AML-193 (cell line): ENCODE results near the gene SCFD2.
"Not testable (repeated sequence)": the region's sequence is repeated elsewhere in the genome, so short reads cannot be mapped to it uniquely, and the experiment has no call there.

ENCODE experiments used
- DNase-seq, 2 experiments: peaks; one replicate each; lab custom pipeline; 2025; lab: John Stamatoyannopoulos, UW

Gene SCFD2

GRCh38 chr4:53012738-53013137 lies 353.1 kb downstream of the SCFD2 start:
- no peak for DNase-seq

DNA sequence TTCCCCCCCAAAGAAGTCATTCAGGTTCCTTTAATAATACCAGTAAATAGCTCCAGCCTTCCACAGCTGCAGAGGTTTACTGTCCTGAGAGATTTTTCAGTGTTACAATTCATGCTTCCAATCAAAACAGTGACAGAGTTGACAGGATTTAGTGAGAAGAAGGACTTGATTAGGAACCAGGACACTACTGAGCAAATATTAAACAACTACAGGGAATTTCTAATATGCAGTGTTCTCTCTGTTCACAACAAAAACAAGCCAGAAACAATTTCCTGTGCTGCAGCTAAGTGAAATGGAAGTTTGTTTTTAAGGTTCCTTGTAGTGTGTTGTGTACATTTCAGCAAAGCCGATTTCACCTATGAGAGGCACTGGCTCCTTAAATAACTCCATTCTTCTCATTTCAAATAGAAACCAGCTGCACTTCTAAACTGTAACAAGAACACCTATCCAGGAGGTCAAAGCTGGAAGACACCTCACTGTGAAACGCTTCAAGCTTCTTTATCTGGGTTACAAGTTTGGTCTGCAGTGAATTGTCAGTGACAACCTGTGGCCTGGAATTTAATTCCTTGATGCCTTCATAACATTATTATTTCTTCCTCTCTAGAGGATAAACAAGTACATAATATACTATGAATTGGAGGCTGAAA lies 354.5 kb downstream of the SCFD2 start:
- no peak for DNase-seq

GRCh38 chr4:53010318-53010717 lies 355.5 kb downstream of the SCFD2 start:
- no peak for DNase-seq

GRCh38 chr4:53009824-53010223 lies 356.0 kb downstream of the SCFD2 start:
- DNase-seq, result no peak

DNA sequence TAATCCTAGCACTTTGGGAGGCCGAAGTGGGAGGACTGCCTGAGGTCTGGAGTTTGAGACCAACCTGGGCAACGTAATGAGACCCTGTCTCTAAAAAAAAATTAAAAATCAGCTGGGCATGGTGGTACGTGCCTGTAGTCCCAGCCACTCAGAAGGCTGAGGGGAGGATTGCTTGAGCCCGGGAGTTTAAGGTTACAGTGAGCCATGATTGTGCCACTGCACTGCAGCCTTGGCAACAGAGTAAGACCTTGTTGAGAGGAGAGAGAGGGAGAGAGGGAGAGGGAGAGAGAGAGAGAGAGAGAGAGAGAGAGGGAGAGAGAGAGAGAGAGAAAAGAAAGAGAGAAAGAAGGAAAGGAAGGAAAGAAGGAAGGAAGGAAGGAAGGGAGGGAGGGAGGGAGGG lies 358.8 kb downstream of the SCFD2 start:
- no peak for DNase-seq

DNA sequence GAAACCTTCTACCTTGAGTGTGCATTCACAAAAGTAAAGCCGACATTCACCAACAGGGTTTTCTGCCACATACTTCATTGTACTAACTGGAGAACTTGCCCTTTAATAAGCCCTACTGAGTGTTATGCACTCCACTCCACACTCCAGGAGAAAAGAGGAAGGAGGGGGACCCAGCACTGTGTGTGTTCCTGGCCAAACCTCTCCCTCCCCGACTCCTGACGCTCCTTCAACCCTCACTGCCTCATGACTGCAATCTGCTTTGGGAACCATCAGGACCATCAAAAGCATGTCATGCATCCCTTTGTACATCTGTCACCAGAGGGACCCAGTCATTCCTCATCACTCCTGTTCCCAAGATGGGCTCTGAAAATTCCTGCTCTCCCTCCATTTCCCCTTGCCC lies 360.1 kb downstream of the SCFD2 start:
- no peak for DNase-seq

DNA sequence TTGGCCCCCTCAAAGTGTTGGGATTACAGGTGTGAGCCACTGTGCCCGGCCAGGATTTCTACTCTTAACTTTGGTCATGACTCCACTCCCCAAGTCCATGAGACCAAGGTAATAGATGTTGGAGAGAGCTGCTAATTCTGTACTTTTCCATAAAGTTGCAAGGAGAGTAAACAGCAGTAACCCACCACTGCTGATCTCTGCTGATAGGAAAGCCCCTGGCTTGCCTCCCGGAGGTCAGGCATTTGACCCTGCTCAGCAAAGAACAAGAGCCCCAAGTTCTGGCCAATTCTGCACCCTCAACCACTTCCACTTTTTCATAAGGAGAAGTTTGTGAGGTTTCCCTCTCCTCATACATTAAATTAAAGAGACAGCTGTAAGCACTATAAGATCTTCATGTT lies 360.7 kb downstream of the SCFD2 start:
- no peak for DNase-seq

GRCh38 chr4:53004497-53005148 lies 361.2 kb downstream of the SCFD2 start:
- no peak for DNase-seq

DNA sequence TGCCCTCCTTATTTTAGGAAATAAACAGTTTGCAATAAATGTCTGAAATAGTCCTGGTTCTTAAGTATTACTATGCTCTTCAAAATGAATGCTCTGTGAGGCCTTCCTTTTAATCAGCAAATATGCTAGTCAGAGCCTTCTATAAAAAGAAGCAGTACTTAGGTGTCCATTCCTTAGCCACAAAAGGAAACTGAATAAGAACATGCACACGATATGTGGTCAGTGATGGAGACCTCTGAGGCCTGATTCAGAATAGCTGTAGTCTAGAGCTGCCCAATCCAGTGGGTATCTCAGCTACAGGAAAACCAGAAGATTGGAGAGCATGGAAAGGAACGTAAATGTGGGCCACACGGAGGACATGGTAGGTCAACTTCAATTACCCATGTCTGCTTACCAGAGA lies 361.9 kb downstream of the SCFD2 start:
- no peak for DNase-seq

GRCh38 chr4:53000560-53000959 lies 365.3 kb downstream of the SCFD2 start:
- no peak for DNase-seq

GRCh38 chr4:52999626-53000025 lies 366.2 kb downstream of the SCFD2 start:
- no peak for DNase-seq

DNA sequence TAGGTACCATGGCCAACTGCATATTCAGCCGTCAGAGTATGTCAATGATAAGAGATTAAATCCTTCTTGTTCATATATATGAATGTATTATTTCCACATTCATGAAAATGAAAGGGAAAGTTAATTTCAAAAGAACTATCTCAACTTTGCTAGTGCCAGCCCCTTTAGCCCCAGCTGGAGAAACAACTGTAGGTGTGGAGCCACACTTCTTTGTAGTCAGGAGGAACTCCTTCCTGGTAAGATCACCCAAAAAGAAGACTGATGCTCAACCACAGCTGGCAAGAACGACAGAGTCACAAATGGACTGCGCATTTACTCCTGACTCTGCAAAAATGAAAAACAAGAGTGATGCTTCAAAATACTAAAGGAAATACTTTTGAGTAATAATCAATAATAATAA lies 367.4 kb downstream of the SCFD2 start:
- no peak for DNase-seq

DNA sequence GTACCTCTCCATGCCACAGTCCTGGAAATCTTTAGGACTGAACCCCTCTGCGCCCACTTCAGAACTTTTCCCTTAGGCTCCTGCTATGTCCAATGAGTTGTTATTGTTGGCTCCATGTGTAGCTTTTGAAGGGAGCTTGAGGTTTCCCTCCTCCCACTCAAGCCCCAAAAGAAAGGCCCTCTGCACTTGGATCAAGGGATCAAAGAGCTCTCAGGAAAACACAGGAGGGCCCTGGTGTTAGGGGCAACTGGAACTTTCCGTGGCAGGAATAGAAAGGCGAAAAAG lies 368.8 kb downstream of the SCFD2 start:
- no peak for DNase-seq

DNA sequence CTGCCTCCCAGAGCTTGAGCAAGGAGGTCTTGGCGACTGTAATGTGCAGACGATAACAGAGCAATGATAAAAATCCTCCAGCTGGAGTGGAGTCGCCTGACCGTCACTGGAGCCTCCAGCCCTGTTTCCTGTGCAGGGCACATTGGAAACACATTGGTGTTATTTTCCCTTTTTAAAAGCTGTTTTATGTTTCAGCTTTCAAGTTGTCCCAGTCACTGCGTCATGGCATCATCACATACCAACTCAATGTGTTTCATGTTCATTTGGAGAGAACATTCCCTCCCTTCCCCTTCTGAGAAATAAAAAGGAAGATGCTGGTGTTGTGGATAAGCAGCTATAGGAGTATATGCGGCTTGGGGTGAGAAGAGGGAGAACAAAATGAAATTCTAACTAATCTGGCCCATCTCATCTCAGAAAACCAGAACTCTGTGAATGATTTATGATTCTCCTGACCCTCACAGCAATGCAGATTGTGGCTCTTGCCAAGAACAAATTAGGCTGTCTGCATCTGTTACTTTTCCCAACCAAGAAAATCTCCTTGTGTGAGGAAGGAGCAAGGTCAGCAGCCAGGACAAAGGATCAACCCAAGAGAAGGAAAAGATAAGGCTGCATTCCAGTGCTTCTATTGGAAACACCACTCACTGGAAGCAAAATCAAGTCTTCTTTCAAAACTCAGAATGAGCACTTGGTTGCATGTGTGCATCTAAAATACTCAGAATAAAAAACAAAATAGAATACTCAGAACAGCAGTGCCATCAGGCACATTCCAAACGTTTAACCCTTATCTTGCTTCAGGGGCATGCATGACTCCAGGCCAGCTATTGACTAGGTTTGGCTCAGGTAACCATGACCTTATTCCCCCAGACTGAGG lies 369.4 kb downstream of the SCFD2 start:
- no peak for DNase-seq

GRCh38 chr4:52995360-52996030 lies 370.4 kb downstream of the SCFD2 start:
- no peak for DNase-seq

- DNase-seq, result no peak
Observed at GRCh38 chr4:52994567-52994966, 371.3 kb downstream of the SCFD2 start.

GRCh38 chr4:52993771-52994170 lies 372.1 kb downstream of the SCFD2 start:
- DNase-seq, result no peak

GRCh38 chr4:52992551-52992950 lies 373.3 kb downstream of the SCFD2 start:
- DNase-seq, result not testable (repeated sequence)

DNA sequence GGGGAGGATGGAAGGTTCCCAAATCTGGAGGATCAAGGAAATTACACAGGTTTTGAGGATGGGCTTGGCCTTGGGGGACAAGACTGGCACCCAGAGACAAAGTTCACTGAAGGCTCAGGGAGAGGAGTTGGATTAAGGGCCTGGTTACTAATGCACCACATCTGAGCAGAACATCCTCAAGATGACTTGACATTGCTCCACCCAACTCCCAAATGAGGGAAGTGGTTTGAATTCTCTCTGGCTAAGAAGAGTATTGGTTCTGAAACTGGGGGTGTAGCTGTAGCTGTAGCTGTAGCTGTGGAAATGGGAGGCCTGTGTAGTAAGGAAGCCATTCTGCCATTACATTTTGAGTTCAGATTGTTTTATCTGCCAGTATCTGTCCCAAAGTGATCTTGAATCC lies 374.4 kb downstream of the SCFD2 start:
- no peak for DNase-seq

GRCh38 chr4:52990706-52991105 lies 375.2 kb downstream of the SCFD2 start:
- no peak for DNase-seq

GRCh38 chr4:52989865-52990264 lies 376.0 kb downstream of the SCFD2 start:
- DNase-seq, result no peak

DNA sequence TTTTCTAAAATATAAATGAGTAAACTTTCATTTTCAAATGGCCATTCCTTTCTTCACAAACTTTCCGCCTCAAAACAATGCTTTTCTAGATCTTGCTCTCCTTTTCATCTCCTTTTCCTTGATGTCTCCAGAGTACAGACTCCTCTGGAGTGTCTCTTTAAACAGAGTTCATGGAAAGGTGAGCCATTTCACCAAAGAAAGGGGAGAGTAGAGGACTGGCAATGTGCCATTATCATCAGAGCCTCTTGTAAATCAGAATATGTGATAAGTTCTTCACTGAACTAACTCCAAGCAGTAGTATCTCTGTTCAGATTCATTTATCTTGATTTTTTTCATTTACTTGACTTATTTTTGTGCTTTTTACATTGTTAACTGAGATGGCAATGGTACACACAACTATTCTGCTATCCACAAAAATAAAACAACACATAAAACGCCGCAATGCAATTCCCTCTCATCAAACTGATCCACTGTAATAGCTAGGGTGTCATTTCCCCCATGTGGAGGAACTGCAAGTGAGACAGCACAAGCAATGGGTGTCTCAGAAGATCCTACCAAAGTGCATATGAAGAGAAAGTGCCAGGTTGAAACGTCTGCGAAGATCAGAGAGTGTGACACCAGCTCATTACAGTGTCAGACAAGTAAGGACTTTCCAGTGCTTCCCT lies 378.3 kb downstream of the SCFD2 start:
- DNase-seq, result no peak
